ENCODE data around the gene PRKCD.

GRCh38 chr3:53240989-53241972, 80.3 kb downstream of the PRKCD start:
- TF ChIP-seq, protein P1, sequence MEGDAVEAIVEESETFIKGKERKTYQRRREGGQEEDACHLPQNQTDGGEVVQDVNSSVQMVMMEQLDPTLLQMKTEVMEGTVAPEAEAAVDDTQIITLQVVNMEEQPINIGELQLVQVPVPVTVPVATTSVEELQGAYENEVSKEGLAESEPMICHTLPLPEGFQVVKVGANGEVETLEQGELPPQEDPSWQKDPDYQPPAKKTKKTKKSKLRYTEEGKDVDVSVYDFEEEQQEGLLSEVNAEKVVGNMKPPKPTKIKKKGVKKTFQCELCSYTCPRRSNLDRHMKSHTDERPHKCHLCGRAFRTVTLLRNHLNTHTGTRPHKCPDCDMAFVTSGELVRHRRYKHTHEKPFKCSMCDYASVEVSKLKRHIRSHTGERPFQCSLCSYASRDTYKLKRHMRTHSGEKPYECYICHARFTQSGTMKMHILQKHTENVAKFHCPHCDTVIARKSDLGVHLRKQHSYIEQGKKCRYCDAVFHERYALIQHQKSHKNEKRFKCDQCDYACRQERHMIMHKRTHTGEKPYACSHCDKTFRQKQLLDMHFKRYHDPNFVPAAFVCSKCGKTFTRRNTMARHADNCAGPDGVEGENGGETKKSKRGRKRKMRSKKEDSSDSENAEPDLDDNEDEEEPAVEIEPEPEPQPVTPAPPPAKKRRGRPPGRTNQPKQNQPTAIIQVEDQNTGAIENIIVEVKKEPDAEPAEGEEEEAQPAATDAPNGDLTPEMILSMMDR (IDR thresholded peaks at IDR 0.05) = no peak
- TF ChIP-seq POLR2A (IDR thresholded peaks at IDR 0.05) = no peak
